Embryonic facial prominence (tissue), 1 donor: ENCODE measurements around the gene TMEM108.

Experiments
- DNase-seq: peaks from one replicate; pipeline ENCODE4 v3.0.0-alpha.2; 2016; ENCODE audit errors: extremely low spot score

TMEM108 gene

DNA sequence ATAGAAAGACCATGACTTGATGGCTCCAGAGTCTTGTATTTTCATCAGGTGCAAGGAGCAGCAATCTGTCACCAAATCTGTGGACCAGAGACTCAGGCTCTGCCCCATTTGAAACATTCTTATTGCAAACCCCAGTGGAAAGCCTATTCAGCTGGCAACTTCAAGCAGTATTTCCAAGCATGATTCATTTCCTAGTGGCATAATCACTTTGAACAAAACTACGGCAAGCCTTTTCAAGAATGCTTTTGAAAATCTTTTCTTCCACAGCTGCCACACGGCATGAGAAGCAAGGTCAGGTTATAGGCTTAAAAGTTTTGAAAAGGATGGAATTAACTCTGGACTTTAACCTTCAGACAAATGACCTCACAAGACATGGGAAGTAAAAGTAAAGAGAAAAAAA is 239.6 kb downstream of the TMEM108 start:
- no peak for DNase-seq

DNA sequence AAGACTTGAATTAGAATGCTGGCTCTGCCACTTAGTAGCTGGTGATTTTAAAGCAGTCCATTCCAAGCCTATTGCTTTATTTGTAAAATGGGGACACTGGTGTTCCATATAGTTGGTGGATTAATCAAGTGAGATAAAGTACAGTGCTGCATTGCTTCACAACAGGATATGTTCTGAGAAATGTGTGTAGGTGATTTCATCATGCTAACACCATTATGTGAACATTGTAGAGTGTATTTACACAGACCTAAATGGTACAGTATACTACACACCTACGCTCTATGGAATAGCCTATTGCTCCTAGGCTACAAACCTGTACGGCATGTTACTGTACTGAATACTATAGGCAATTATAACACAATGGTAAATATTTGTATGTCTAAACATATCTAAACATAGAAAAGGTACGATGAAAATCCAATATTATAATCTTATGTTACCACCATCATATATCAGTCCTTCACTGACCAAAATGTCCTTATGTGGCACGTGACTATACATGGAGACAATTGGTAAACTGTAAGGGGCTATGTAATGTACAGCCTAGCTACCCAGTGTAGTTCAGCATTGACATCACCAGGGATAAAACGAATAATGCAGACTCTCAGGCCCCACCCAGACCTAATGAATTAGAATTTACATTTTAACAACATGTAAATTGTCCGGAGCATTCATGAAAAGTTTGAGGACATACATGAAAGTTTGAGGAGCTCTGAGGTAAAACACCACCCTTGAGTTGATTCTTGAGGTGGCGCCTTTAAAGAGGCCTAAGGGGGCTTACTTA is 240.3 kb downstream of the TMEM108 start:
- DNase-seq = no peak

DNA sequence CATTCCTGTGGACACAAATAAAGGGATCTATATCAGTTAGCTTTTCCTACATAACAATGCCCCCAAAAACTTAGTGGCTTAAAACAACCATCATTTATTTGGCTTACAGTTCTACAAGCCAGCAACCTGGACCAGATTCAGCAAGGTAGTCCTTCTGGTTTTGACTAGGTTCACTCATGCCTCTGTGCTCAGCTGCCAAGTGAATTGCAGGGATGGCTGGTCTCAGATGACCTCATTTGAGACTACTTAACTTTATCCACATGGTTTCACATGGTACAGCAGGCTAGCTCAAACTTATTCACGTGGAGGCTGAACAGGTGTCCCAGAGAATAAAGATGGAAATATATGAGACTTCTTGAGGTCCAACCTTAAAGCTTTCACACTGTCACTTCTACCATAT is 242.4 kb downstream of the TMEM108 start:
- no peak for DNase-seq

DNA sequence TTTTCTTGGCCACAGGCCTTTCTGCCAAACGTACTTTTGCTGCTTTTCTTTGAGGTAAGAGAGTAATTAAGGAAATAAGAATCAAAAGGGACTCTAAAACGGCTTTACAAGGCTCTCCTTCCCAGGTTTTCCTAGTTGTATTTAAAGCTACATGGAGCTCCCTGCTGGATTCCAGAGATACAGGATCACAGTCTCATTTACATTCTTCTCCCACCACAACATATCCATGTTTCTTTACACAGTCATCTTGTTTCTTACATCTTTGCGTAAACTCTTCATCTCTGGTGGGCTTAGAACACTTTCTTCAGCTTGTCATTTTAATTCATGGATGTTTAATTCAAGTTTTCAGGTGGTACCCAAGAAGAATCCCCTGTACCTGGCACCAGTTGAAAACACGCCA is 244.0 kb downstream of the TMEM108 start:
- no peak for DNase-seq

DNA sequence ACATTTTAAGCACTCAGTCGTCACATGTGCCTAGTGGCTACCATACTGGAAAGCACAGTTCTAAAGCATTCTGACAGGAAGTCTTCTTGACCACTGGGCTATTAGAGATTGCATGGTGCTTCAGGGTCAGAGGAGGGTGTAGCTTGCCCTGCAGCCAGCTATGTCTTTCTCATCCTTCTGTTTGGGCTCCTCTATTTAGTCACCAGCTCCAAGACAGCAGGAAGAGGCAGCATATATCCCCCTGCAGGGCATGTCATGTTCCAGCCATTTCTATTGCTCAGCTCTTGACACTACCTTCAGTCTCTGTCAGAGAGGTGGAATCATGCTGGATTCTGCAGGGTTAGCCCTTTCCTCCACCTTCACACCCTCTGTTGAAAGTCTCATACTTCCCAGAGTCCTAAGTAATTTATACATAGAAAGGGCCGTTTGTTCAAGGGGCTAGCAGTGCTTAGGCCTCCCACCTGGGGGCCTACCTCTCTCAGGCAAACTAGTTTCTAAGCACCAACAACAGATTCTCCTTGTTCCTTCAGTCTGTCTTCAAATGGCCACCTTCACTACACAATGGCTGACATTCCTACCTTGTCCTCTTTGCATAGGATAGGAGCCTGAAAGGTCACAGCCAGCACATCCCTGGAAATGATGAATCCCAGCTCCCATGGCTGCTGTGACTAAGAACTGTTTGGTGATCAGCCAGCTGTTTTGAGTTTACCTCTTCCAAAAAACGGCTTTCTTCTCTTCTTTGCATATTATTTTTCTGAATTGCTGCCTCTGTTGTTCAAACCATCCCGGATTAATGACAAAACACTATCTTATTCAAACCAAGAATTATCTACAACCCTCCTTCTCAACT is 246.0 kb downstream of the TMEM108 start:
- DNase-seq = no peak

DNA sequence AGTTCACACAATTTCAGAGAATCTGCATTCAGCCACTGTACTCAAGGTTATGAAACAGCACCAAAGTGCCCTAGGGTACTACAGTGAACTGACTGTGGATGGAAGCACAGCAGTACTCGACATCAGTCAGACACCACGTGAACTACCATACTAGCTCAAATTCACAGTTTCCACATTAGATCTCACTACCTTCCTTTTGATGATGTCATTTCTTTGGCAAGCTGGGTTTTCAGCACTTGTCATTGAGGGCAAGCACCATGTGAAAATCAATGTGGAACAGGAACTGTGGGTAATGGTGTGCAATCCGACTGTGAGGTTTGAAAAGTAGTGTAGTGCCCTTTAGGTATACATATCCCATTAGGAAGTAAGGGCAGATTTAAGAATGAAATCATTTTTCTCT is 251.1 kb downstream of the TMEM108 start:
- DNase-seq = no peak

DNA sequence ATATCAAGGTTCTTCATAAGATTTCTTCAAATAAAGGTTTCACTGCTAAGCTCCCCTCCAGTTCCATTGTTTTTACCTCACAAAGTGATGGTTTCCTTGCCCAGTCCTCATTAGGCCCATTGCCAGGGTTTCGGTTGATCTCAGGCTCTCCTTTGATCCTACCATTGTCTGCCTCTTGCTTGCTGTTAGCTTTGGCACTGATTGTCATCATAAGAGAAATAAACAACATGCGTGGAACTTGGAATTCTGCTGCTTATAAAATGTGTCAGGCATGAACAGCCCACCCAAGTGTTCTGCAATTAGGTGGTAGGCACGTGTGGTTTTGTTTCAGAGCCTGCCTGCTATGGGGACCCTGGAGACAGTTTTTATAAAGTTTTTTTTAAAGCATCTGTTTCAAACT is 254.1 kb downstream of the TMEM108 start:
- DNase-seq = no peak

DNA sequence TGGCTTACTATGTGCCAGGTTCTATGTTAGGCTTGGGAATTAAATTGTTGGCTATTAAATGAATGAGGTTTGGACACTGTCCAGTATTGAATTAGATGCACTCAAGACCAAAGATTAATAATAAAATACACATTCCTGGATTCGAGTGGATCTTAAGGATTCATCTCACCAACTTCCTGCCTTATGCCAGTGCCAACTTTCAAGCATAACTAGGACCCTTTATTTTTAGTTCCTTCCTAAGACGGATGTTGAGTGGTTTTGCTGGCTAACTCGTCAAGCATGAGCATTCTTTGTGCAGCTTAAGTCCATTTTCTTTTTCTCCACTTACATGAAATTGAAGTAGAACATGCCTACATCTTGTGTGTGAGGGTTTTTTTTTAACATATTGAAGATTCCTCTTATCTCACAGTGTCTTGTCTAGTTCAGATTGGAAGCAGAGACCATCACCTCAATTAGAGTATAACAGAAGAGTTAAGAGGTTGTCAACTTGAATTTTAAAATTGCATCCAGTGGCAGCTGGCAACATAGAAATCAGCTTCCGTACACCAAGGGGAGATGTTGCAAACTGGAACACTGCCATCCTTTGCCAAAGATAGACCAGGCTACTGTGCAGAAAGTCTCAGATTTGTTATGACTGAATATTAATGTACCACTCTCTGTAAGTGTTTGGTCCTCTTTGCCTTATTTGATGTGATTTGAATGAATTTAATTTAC is 255.4 kb downstream of the TMEM108 start:
- no peak for DNase-seq

DNA sequence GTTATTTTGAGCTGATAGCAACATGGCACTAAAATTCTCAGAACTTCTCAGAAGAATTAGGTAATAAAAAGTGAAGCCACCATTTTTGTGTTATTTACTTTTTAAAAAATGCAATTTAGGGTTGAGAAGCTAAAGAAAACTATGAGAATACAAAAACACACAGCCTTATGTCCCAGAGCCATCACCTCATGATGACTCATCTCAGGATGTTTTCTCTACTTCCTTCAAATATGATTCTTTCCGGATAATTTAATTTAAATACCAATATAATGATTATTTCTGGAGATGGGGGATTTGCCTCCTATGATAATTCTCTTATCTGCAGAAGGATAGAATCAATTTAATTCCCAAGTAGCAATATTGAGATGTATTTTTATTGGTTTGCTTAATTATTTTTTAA is 256.1 kb downstream of the TMEM108 start:
- DNase-seq = no peak

DNA sequence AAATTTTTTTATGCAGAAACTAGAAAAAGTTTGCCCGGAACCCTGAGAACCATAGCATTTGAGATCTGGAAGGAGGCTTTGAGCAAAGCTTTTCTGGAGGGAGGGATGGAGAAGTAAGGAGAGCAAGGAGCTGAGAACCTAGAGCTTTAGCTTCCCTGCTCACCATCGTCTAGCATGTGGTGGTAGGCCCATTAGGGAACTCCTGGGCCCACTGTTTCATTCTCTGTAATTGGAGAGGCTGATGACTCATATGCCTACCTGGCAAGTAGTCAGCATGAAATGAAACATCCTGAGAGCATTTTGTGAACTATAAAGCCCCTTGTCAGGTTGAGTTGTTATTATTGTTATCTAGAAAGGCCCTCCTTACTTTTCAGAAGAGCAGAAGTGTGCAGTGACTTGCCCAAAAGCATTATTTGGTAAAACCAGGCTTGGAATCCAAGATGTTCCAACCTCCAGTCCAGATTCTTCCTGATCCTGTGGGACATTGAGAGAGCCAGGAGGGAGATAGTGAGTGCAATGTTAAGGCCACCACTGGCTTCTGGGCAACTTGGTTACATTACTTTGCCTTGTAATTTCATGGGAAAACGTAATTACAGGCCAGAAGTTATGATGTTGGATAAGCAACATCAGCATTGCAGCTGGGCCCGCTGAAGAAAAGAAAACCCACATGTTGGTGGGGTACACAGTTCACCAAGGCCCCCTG is 257.2 kb downstream of the TMEM108 start:
- no peak for DNase-seq

DNA sequence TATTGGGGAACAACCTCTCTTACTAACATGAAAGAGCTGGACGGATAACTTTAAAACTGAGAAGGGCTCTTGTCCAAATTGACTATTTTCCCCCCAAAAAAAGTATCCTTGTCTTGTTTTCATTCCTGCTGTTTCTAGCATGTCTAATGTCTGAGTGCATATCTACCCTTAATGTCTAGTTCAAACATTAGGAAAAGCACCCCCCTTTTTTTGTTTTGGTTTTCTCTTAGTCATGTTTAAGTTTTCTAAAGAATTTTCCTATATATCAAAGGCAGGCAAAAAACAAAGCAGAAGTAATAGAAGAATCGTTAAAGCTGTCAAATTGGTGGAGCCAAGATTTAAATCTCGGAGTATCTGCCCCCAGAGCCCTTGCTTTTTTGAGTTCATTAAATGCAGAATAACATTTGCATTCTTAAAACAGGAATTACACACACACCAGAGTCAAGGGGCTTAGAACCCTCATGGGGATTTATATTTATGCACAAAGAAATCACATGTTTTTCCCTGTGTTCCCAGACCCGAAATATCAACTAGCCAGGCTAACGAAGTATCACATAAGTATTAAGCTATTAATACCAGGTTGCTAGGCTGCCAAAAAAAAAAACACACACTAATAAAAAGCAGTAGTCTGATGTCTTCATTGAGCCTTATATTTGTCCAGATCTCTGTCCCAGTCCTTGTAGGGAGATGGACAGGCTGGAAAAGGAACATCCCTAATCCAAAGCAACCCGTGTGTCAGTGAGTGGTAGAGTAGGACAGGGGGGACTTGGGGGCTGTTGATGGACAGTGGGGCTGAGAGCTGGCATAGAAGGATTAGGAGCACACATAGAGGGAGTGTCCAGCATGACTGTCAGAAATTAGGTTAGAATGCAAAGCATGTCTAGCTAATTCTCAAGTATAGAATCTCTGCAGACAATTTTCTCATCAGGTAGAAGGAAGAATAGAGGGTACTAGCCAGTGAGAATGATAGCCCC is 258.0 kb downstream of the TMEM108 start:
- DNase-seq = no peak

DNA sequence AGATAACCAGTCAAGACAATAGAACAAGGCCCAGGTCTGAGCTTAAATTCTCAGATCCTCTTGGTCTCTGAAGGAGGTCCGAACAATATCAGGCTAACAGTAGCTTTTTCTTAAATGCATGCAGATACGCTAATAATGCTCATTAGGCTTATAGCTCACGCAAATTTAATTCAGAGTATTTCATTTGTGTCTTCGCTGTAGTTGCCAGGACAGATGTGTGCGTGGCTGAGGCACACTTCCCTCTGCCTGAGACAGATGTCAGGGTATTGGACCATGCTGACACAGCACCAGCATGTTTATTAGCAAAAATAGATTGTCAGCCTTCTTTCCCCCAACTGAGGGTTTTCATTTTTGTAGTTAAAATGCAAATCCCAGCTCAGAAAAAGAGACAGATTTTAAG is 258.8 kb downstream of the TMEM108 start:
- no peak for DNase-seq

DNA sequence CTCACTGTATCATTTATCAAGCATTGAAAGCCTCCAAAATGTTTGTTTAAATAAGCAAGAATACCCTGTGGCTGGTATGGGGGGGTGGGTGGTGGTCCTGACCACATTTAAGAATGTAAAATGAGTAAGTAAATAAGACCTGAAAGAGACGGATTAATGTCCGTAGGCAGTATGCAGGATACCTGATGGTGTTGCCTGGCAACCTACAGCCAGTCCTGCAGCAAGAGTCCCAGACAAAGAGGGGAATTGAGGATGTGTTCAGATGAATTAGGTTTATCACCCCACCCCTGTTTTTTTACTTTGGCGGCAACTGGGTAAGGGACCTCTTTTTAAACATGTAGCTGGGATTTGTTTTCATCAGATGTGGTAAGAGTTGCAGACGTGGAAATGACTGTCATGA is 261.9 kb downstream of the TMEM108 start:
- no peak for DNase-seq

DNA sequence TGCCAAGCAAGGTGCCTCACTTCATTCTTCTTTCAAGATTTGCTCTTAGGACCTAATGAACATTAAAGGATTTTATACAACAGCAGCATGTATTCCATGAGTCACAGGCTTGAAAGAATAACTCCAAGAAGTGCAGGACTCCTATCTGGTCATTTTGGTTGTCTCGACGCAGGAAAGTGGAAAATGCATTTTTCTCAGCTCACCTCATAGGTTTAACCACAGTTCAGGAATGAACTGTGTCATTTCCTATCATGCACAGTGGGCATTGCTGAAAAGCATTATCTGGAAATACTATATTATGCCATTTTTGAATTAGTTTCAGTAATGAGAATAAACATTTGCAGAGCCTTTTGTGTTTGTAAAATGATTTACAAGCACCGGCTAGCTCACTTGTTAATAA is 263.0 kb downstream of the TMEM108 start:
- DNase-seq = no peak

DNA sequence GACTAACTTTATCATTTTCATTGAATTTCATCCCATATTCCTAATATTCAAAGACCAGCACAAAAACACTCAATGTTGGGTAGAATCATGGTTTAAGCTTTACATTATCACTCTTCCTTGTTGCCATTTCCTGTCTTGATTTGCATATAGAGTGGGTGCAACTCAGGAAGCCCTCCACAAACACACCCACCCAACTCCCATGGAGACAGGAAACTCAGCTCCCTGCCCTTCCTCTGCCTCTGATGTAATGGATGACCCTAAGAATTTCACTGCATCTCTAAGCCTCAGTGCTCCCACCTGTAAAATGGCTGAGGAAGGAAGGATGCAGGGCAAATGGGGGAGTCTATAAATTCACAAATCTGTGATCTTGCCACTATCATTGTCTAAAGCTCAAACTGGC is 263.5 kb downstream of the TMEM108 start:
- no peak for DNase-seq

DNA sequence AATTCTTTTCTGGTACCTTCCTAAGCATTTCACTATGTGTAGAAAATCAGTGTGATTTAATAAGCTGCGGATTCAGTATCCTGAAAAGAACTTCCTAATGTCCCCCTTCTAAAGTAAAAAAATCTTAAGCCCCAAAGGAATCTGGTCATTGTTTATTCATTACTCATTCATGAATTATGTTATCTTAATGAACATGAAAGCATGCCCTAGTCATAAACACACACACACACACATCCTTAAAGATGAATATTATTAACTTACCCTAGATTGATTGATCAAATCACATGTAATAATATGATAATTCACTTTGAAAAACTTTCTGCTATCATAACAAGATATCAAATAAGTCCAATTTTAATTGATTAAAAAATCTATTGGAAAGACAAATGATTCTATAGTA is 265.2 kb downstream of the TMEM108 start:
- DNase-seq = no peak

DNA sequence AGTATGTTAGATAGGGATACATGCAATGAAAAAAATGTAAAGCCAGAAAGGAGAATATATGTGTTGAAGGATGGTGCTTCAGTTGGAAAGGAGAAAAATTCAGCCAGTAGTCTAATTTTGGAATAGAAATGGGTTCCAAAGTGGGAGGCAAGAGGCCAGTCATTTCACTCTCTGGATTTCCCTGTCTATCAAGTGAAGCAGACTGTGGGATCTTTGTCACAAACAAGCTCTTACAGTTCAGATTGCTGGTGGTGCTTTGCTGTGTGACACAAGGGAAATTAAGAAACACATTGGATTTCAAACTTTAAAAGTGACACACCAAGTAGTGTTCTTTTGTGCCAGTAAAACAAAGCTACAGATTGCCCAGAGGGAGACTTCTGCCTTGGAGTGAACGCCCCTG is 279.7 kb downstream of the TMEM108 start:
- no peak for DNase-seq

DNA sequence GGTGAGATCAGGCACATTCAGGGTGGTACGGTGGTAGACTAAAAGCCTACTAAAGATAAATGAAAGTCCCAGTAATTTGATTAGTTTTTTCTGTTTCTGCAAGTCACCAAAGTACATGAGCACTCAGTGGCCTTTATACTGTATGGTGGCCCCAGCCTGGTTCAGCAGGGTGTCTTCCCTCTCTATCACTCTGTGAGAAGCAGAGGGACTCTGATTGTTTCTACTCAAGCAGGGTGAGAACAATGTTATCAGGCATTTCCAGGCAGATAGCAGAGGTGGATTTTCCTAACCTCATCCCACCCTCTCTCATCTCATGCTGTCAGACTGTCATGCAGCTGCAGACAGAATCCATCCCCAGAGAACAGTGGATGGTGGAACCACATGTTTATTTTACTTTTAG is 290.2 kb downstream of the TMEM108 start:
- DNase-seq = no peak

DNA sequence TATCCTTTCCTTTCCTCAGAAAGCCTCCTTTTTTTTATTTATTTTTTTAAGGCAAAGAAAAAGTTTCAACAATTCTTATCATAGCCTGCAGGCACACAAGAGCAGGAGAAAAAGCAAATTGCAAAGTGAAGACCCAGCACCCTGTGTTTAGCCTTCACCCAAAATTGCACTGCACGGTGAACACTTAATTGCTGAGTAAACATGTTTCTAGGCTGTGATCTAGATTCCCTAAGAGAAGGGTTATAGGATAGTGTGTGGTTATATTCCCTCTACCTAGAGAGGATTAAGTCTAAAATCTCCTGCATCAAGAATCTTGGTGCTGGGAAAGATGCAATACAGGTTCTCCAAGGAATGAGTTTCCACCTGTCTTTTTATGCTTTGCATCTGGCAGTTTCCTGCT is 291.4 kb downstream of the TMEM108 start:
- no peak for DNase-seq

DNA sequence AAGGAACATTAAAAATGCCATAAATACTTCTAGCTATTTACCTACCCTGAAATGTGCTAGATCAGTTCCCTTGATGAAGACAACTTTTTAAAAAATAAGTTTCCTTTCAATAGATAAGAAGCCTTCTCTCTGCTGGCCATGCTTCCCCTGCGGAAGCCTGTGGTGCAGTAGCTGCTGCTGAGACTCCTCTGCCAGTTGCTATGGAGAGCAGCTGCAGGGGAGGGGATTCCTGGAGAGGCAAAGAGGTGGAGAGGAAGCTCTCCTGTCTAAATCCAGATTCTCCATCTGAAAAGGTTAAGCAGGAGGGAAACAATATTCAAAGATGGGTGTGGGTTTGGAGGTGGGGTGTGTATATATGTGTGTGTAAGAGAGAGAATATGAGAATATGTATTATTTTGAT is 291.9 kb downstream of the TMEM108 start:
- DNase-seq = no peak

DNA sequence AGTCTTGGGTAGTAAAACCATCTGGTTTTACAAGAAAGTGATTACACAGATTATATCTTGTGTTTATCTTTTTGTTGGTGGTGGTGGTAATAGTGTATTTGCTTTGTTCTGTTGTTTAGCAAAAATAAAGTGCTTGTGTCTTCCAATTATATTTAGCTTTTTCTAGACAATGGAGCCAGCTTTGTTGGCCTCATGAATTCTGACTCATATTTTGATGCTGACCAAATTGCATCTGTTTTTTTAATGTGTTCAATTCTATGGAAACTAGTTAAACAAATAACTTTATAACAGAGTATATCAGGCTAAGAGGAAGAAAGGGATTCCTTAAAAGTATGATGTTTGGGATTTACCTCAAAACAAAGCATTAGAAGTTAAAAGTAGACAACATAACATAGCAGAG is 292.3 kb downstream of the TMEM108 start:
- no peak for DNase-seq
